ENCODE measurements around the gene ZNF496.

GRCh38 chr1:247335882-247336281 lies 4.2 kb upstream of the ZNF496 start:
- no peak for TF ChIP-seq CTCF (IDR thresholded peaks at IDR 0.05; ENCODE audit: low read depth, low read length, poor library complexity, severe bottlenecking)
- TF ChIP-seq EZH2phosphoT487 (IDR thresholded peaks at IDR 0.05; ENCODE audit: borderline replicate concordance, low read length), result no peak

Measured in DOHH2 (cell line).